Panc1 (cell line): Measurements from ENCODE around the gene DDX31. TPM values are rescaled to one million over a fixed set of nuclear protein-coding genes. Genes with fewer than 3 reads are reported as not detected.

Source experiments
- ATAC-seq: fragments of 200-7000 bp; cut with Tn5 transposase; 2 replicates; pipeline ENCODE4 v1.9.1; 2020; ENCODE audit warnings: mild to moderate bottlenecking, moderate library complexity
- BruUV-seq: library from RNA; stranded (reverse); fragments of 400-500 nt; replicated peaks from 2 replicates; lab custom pipeline; 2021; lab: Mats Ljungman, UMichigan
- CTCF ChIA-PET: fragments of 300-600 bp; sonication (Branson Sonifier 250); formaldehyde crosslinking; loops from one replicate; lab custom pipeline; 2022; ENCODE audit warnings: antibody characterized with exemption; lab: Charles Lee
- POLR2A ChIA-PET: fragments of 300-600 bp; sonication (Branson Sonifier 250); formaldehyde crosslinking; loops from one replicate; lab custom pipeline; 2022; ENCODE audit warnings: antibody characterized with exemption; lab: Charles Lee
- DNase-seq: peaks from one replicate; pipeline ENCODE4 v3.0.0-alpha.2; 2010; ENCODE audit warnings: low read depth, low spot score
- H3K27ac ChIP-seq: 2 replicates; pipeline ENCODE4 v1.5.1; 2011; ENCODE audit warnings: mild to moderate bottlenecking, low read length, inconsistent platforms
- H3K27me3 ChIP-seq: fragments of 200-500 bp; sonication (Bioruptor generic); 2 replicates; pipeline ENCODE4 v1.6.0; 2014; ENCODE audit warnings: low read length, inconsistent platforms; ENCODE audit not compliant: control insufficient read depth, insufficient read depth
- H3K36me3 ChIP-seq: fragments of 200-500 bp; sonication (Bioruptor generic); 2 replicates; pipeline ENCODE4 v1.5.1; 2014; ENCODE audit warnings: inconsistent platforms, mild to moderate bottlenecking, low read length, moderate library complexity; ENCODE audit not compliant: control insufficient read depth, insufficient read depth
- H3K4me1 ChIP-seq: 2 replicates; pipeline ENCODE4 v1.5.1; 2011; ENCODE audit warnings: inconsistent platforms, mild to moderate bottlenecking, low read length, moderate library complexity; ENCODE audit not compliant: control insufficient read depth, insufficient read depth
- H3K4me3 ChIP-seq, 2 experiments: 2 replicates each; pipeline ENCODE4 v1.5.1; 2011 to 2012; ENCODE audit warnings: low read depth in 2 of 2, low read length in 2 of 2, mild to moderate bottlenecking in 2 of 2, inconsistent platforms in 1 of 2, moderate library complexity in 1 of 2
- H3K9me3 ChIP-seq: fragments of 200-500 bp; sonication (Bioruptor generic); 2 replicates; pipeline ENCODE4 v1.5.1; 2014; ENCODE audit warnings: low read depth, mild to moderate bottlenecking, inconsistent platforms, low read length, moderate library complexity; ENCODE audit not compliant: control insufficient read depth, insufficient read depth
- CTCF ChIP-seq: fragments of 450-650 bp; IDR thresholded peaks from 2 replicates; pipeline ENCODE4 v1.5.1; 2017; ENCODE audit warnings: mild to moderate bottlenecking
- POLR2AphosphoS5 ChIP-seq: IDR thresholded peaks from 2 replicates; pipeline ENCODE4 v1.6.1; 2012; ENCODE audit warnings: mild to moderate bottlenecking, low read depth, low read length, moderate library complexity
- REST ChIP-seq, 2 experiments: IDR thresholded peaks; 2 replicates each; pipeline ENCODE4 v1.6.1; 2011 to 2012; ENCODE audit warnings: low read depth in 2 of 2, control low read depth in 1 of 2, low read length in 1 of 2, mild to moderate bottlenecking in 1 of 2, moderate library complexity in 1 of 2; ENCODE audit not compliant: insufficient read depth in 1 of 2
- SIN3A ChIP-seq: IDR thresholded peaks from 2 replicates; pipeline ENCODE4 v1.6.1; 2012; ENCODE audit warnings: low read depth, mild to moderate bottlenecking, low read length, moderate library complexity, borderline replicate concordance; ENCODE audit not compliant: insufficient read depth
- TCF7L2 ChIP-seq: IDR thresholded peaks from 2 replicates; pipeline ENCODE4 v1.6.1; 2011; ENCODE audit warnings: mild to moderate bottlenecking, low read depth, low read length, inconsistent platforms
- in situ Hi-C: cut with HindIII; loops from 2 replicates; pipeline ENCODE4 v1.10.0; 2016; ENCODE audit warnings: low sequenced_read_pairs, low pct_unique_long_range_greater_than_20kb
- intact Hi-C: fragments of 100-400 bp; cut with micrococcal nuclease; formaldehyde crosslinking; loops from one replicate; pipeline ENCODE4 v1.10.0; 2022; ENCODE audit not compliant: unreplicated experiment
- total RNA-seq: library from RNA; stranded (reverse); gene quantifications from one replicate; pipeline ENCODE4 v1.2.1, GENCODE V29; 2021; ENCODE audit not compliant: unreplicated experiment

DDX31 gene
- total RNA-seq, 1 experiment from 2014 or later, result 17.5 TPM

- ATAC-seq (no peak), DNase-seq (no peak)
- H3K4me3 ChIP-seq, result no peak overlapping the region
- H3K9me3 ChIP-seq, result no peaks in the 10 kb centered on the region
- ChIA-PET POLR2A (no interaction called here), CTCF (no interaction called here)
- BruUV-seq, result no TSS peak
- no peak overlapping the region for H3K27ac ChIP-seq
- no peaks in the 10 kb centered on the region for H3K36me3 ChIP-seq
- no peak for TF ChIP-seq POLR2AphosphoS5
- no peak for TF ChIP-seq SIN3A
- TF ChIP-seq TCF7L2, result no peak
- TF ChIP-seq REST (IDR thresholded peaks at IDR 0.05; ENCODE audit: insufficient read depth in 1 of 2, low read depth in 2 of 2, low read length in 1 of 2), result no peak
- no peak for TF ChIP-seq CTCF
- H3K4me1 ChIP-seq, result no peaks in the 10 kb centered on the region
- peaks cover 2% of the 10 kb centered on the region; the same call in 1 of the 2 replicates for H3K27me3 ChIP-seq
- intact Hi-C loops, result no loop called here
- in situ Hi-C loops, result no loop called here
Measured at GRCh38 chr9:132588098-132588497, 81.7 kb downstream of the DDX31 start.

GRCh38 chr9:132587592-132587955 is 82.2 kb downstream of the DDX31 start:
- intact Hi-C loops, result no loop called here
- no TSS peak for BruUV-seq
- CTCF ChIA-PET, result no interaction called here

More at GRCh38 chr9:132587592-132587955, 82.2 kb downstream of the DDX31 start:
- ATAC-seq (no peak), DNase-seq (no peak)
- TF ChIP-seq REST (IDR thresholded peaks at IDR 0.05; ENCODE audit: insufficient read depth in 1 of 2, low read depth in 2 of 2, low read length in 1 of 2) (no peak), TCF7L2 (no peak), POLR2AphosphoS5 (no peak), CTCF (no peak), SIN3A (no peak)
- Histone ChIP-seq H3K4me3 (no peak overlapping the region), H3K27me3 (peaks cover 2% of the 10 kb centered on the region; the same call in 1 of the 2 replicates), H3K4me1 (no peaks in the 10 kb centered on the region), H3K9me3 (no peaks in the 10 kb centered on the region), H3K27ac (no peak overlapping the region), H3K36me3 (no peaks in the 10 kb centered on the region)
- POLR2A ChIA-PET, result no interaction called here
- in situ Hi-C loops, result no loop called here
